ENCODE measurements around the gene OR10J4. TPM values are rescaled to one million over a fixed set of nuclear protein-coding genes. Genes with fewer than 3 reads are reported as not detected.

Gene OR10J4
- total RNA-seq, 1 experiment from 2014 or later, result not detected

Other genes with a start within 250 kb of the OR10J4 start
- not detected in 2 replicates for gene ACKR1, start 227.3 kb upstream of the OR10J4 start, total RNA-seq (2014; rRNA removed; shearing (Covaris generic))
- not detected in 2 replicates for gene FCER1A, start 129.9 kb upstream of the OR10J4 start, total RNA-seq (2014; rRNA removed; shearing (Covaris generic))
- gene OR10J1, start 7.5 kb downstream of the OR10J4 start, total RNA-seq (2014; rRNA removed; shearing (Covaris generic)), result not detected in 2 replicates
- gene OR10J5, start 103.8 kb downstream of the OR10J4 start, total RNA-seq (2014; rRNA removed; shearing (Covaris generic)), result not detected in 2 replicates
- gene APCS, start 155.6 kb downstream of the OR10J4 start, total RNA-seq (2014; rRNA removed; shearing (Covaris generic)), result not detected in 2 replicates